ENCODE data around the gene PRCD. TPM values are rescaled to one million over a fixed set of nuclear protein-coding genes. Genes with fewer than 3 reads are reported as not detected.
"Not testable (repeated sequence)": the region's sequence is repeated elsewhere in the genome, so short reads cannot be mapped to it uniquely, and the experiment has no call there.

PRCD gene
- total RNA-seq, 1 donor from 2014 or later, result 5.8 TPM

- no peak for DNase-seq (ENCODE audit: low read depth)
- no peak overlapping the region for H3K4me3 ChIP-seq (ENCODE audit: low read depth, low read length)
- TF ChIP-seq CTCF (conservative IDR thresholded peaks at IDR 0.05; ENCODE audit: low read depth, low read length), result no peak
Observed at GRCh38 chr17:76530095-76530723, 9.6 kb upstream of the PRCD start.

GRCh38 chr17:76530811-76531485 lies 8.9 kb upstream of the PRCD start:
- no peak for DNase-seq (ENCODE audit: low read depth)
- H3K4me3 ChIP-seq (ENCODE audit: low read depth, low read length), result no peak overlapping the region
- TF ChIP-seq CTCF (conservative IDR thresholded peaks at IDR 0.05; ENCODE audit: low read depth, low read length), result no peak

GRCh38 chr17:76531486-76532038 lies 8.3 kb upstream of the PRCD start:
- H3K4me3 ChIP-seq (ENCODE audit: low read depth, low read length), result no peak overlapping the region
- DNase-seq (ENCODE audit: low read depth), result no peak
- no peak for TF ChIP-seq CTCF (conservative IDR thresholded peaks at IDR 0.05; ENCODE audit: low read depth, low read length)

GRCh38 chr17:76532072-76532651 lies 7.7 kb upstream of the PRCD start:
- no peak overlapping the region for H3K4me3 ChIP-seq (ENCODE audit: low read depth, low read length)
- no peak for DNase-seq (ENCODE audit: low read depth)
- TF ChIP-seq CTCF (conservative IDR thresholded peaks at IDR 0.05; ENCODE audit: low read depth, low read length), result no peak

- DNase-seq (ENCODE audit: low read depth); H3K4me3 ChIP-seq (ENCODE audit: low read depth, low read length): not testable (repeated sequence)
Observed at GRCh38 chr17:76533640-76534359, 6.0 kb upstream of the PRCD start.

GRCh38 chr17:76534831-76535732 lies 4.8 kb upstream of the PRCD start:
- H3K4me3 ChIP-seq (ENCODE audit: low read depth, low read length), result no peak overlapping the region
- no peak for TF ChIP-seq CTCF (conservative IDR thresholded peaks at IDR 0.05; ENCODE audit: low read depth, low read length)
- DNase-seq (ENCODE audit: low read depth), result no peak
